HEK293 (cell line): ENCODE results near the gene C8G.

Experiments used
- CTCF ChIP-seq: fragments of 450-650 bp; formaldehyde crosslinking; IDR thresholded peaks from 2 replicates; pipeline ENCODE4 v1.5.1; 2016; ENCODE audit warnings: missing biosample characterization, missing genetic modification characterization
- KLF9 ChIP-seq: fragments of 450-650 bp; formaldehyde crosslinking; IDR thresholded peaks from 2 replicates; pipeline ENCODE4 v1.5.1; 2016; ENCODE audit warnings: missing biosample characterization, missing genetic modification characterization, low read depth
- MEIS1 ChIP-seq: sonication (generic); formaldehyde crosslinking; IDR thresholded peaks from 2 replicates; pipeline ENCODE4 v1.8.1; 2022; ENCODE audit warnings: missing genetic modification reagents, mild to moderate bottlenecking, borderline replicate concordance
- ZBTB1 ChIP-seq: fragments of 450-650 bp; formaldehyde crosslinking; IDR thresholded peaks from 2 replicates; pipeline ENCODE4 v1.5.1; 2016; ENCODE audit warnings: missing biosample characterization, missing genetic modification characterization
- ZBTB11 ChIP-seq: fragments of 450-650 bp; formaldehyde crosslinking; conservative IDR thresholded peaks from 2 replicates; pipeline ENCODE4 v1.5.1; 2016; ENCODE audit warnings: low read depth, missing biosample characterization, missing genetic modification characterization
- ZBTB17 ChIP-seq: fragments of 450-650 bp; formaldehyde crosslinking; IDR thresholded peaks from 2 replicates; pipeline ENCODE4 v1.5.1; 2016; ENCODE audit warnings: missing biosample characterization, missing genetic modification characterization
- ZNF37A ChIP-seq: fragments of 450-650 bp; IDR thresholded peaks from 2 replicates; pipeline ENCODE4 v1.5.1; 2018; ENCODE audit warnings: missing biosample characterization, missing genetic modification characterization
- TF ChIP-seq, protein P1 (sequence below): fragments of 450-650 bp; formaldehyde crosslinking; IDR thresholded peaks from 2 replicates; pipeline ENCODE4 v1.5.1; 2016; ENCODE audit warnings: missing biosample characterization, missing genetic modification characterization

DNA sequence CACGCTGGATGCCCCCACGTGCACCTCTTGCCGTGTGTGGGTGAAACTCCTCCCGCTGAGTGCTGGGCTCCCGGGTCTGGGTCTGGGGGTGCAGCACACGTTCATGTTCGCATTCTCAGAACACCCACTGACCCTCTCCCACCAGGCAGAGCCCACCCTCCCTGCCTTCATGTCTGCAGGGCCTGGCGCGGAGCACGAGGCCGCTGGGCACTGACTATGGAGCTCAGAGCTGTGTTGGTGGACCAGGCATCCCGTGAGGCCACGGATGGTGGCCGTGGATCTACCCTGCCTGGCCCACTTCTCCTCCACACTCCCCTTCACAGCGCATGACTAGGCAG lies 15.9 kb downstream of the C8G start:
- TF ChIP-seq CTCF (tag by site-specific recombination): no peak
- TF ChIP-seq ZNF37A (tag by site-specific recombination): no peak
- TF ChIP-seq MEIS1 (CRISPR knock-in tag): no peak
- no peak for TF ChIP-seq ZBTB17 (tag by site-specific recombination)
- TF ChIP-seq, protein P1, sequence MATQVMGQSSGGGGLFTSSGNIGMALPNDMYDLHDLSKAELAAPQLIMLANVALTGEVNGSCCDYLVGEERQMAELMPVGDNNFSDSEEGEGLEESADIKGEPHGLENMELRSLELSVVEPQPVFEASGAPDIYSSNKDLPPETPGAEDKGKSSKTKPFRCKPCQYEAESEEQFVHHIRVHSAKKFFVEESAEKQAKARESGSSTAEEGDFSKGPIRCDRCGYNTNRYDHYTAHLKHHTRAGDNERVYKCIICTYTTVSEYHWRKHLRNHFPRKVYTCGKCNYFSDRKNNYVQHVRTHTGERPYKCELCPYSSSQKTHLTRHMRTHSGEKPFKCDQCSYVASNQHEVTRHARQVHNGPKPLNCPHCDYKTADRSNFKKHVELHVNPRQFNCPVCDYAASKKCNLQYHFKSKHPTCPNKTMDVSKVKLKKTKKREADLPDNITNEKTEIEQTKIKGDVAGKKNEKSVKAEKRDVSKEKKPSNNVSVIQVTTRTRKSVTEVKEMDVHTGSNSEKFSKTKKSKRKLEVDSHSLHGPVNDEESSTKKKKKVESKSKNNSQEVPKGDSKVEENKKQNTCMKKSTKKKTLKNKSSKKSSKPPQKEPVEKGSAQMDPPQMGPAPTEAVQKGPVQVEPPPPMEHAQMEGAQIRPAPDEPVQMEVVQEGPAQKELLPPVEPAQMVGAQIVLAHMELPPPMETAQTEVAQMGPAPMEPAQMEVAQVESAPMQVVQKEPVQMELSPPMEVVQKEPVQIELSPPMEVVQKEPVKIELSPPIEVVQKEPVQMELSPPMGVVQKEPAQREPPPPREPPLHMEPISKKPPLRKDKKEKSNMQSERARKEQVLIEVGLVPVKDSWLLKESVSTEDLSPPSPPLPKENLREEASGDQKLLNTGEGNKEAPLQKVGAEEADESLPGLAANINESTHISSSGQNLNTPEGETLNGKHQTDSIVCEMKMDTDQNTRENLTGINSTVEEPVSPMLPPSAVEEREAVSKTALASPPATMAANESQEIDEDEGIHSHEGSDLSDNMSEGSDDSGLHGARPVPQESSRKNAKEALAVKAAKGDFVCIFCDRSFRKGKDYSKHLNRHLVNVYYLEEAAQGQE: no peak
- no peak for TF ChIP-seq KLF9
- no peak for TF ChIP-seq ZBTB11 (tag by site-specific recombination)
- TF ChIP-seq ZBTB1 (tag by site-specific recombination): no peak
